GM21515 (cell line): ENCODE data around the gene EPHB2.
"Not testable (repeated sequence)": the region's sequence is repeated elsewhere in the genome, so short reads cannot be mapped to it uniquely, and the experiment has no call there.

Experiments
- ATAC-seq: cut with Tn5 transposase; IDR thresholded peaks from one replicate; pipeline ENCODE4 v1.9.1; 2021; ENCODE audit not compliant: unreplicated experiment

EPHB2 gene

GRCh38 chr1:22710701-22711049 lies at the start of gene EPHB2:
Gene EPHB2, plus strand, starts transcription at chr1:22710839. Its CDS starts 144 bp downstream, at chr1:22710983.
- no peak for ATAC-seq

DNA sequence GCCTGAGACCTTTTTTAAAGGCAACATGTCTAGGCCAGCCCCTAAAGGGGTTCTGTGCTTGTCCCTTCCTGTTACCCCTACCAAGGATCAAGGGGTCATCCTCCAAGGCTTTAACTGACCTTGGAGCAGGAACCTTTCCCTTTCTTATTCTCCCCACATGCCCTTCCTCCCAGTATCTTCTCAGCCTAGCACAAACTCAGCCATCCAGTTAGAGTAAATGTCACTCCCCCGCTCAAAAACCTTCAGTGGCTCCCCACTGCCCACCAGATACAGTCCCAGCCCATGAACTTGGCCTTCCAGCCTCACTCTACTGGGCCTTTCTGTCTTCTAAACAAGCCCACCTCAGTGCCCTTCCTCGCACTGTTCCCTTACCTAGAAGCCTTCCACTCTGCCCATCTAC lies 48.8 kb upstream of the EPHB2 start:
- no peak for ATAC-seq

- no peak for ATAC-seq
Observed at GRCh38 chr1:22662318-22662717, 48.3 kb upstream of the EPHB2 start.

DNA sequence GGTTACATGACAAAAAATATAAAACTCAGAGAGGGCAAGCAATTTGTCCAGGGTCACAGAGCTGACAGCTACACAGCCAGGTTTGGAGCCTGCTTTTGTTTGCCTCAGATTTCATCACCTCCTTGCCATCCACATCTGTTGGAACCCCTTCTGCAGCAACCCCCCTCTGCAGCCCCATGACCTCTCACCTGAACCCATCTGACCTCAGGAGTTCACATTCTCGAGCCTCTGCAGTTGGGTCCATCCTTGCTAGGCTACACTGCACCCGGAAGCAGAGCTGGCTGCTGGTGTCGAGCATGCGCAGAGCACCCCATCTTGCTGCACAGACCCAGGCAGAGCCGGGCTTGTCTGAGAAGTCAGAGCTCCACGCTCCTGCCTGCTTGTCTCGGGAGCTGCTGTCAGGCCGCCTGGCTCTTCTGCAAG lies 47.6 kb upstream of the EPHB2 start:
- ATAC-seq = no peak

- no peak for ATAC-seq
Observed at GRCh38 chr1:22665752-22666151, 44.9 kb upstream of the EPHB2 start.

DNA sequence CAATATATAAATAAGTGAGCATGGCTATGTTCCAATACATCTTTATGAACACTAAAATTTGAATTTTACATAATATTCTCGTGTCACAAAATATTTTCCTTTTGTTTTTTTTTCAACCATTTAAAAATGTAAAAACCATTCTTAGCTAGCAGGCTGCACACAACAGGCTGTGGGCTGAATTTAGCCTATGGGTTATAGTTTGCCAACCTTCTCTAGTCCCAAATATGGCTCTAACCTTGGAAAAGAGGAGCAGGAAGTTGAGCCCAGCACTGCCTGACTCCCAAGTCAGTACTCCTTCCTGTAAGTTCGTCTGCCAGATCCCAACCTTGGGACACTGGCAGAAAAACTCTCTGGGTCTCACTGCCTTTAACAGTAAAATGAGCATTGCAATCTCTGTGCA lies 44.2 kb upstream of the EPHB2 start:
- ATAC-seq = no peak

DNA sequence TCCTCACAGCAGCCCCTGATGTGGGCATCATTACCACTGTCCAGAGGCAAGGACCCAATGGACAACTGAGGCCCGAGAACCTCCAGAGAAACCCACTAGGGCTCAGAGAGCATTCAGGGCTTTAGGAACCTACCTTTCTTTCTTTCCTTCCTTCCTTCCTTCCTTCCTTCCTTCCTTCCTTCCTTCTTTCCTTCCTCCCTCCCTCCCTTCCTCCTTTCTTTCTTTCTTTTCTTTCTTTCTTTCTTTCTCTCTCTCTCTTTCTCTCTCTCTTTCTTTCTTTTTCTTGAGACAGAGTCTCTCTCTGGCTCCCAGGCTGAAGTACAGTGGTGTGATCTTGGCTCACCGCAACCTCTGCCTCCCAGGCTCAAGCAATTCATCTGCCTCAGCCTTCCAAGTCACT lies 41.8 kb upstream of the EPHB2 start:
- ATAC-seq = not testable (repeated sequence)

- no peak for ATAC-seq
Observed at GRCh38 chr1:22670352-22670975, 40.2 kb upstream of the EPHB2 start.

- no peak for ATAC-seq
Observed at GRCh38 chr1:22671999-22672398, 38.6 kb upstream of the EPHB2 start.

- ATAC-seq = no peak
Observed at GRCh38 chr1:22673486-22674409, 36.9 kb upstream of the EPHB2 start.

- ATAC-seq = no peak
Observed at GRCh38 chr1:22674410-22674749, 36.3 kb upstream of the EPHB2 start.

GRCh38 chr1:22676151-22676550 lies 34.5 kb upstream of the EPHB2 start:
- not testable (repeated sequence) for ATAC-seq

GRCh38 chr1:22676916-22677583 lies 33.6 kb upstream of the EPHB2 start:
- ATAC-seq = no peak

- ATAC-seq = no peak
Observed at GRCh38 chr1:22677931-22678896, 32.4 kb upstream of the EPHB2 start.

DNA sequence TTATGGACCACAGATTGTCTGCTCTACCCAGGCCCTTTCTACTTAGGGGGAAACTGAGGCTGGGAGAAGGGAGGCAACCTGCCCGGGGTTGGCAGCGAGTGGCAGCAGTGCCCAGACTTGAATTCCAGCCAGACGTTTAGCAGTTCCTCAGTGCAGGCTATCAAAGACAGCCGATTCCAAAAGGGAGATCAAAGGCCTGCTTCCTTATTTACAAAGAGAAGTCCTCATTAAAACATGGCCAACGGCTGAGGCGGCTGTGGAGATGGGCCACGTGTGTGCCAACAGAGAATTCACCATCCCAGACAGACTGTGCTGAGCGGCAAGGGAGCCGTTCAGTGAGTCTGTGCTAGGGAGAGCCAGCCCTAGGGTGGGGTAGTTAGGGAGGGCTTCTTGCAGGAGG lies 29.9 kb upstream of the EPHB2 start:
- ATAC-seq = no peak

DNA sequence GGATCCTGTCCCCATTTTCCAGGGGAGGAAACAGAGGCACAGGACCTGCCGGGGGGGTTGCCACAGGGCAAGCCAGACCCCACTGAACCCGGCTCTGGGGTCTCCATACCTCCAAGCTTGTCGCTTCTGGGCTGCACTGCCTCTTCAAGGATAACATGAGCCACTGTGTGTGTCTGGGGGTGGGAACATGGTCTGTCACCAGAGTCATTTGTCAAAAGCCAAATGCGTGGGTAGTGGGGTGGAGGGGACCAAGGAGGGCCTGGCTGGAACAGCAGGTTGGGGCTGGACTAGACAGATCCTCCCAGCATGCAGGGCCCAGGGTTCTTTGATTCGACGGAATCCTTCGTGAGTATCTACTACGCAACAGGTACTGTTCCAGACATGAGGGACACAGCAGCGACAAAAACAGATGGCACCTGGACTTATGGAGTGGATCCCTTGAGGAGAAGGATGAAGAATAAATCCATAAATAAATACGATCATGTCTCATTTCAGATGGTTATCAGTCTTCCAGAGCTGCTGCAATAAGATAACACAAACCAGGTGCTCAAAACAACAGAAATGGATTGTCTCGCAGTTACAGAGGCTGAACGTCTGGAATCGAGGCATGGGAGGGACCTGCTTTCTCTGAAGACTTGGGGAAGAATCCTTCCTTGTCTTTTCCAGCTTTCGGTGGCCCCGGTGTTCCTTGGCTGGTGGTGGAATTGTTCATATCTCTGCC lies 28.9 kb upstream of the EPHB2 start:
- ATAC-seq = no peak

DNA sequence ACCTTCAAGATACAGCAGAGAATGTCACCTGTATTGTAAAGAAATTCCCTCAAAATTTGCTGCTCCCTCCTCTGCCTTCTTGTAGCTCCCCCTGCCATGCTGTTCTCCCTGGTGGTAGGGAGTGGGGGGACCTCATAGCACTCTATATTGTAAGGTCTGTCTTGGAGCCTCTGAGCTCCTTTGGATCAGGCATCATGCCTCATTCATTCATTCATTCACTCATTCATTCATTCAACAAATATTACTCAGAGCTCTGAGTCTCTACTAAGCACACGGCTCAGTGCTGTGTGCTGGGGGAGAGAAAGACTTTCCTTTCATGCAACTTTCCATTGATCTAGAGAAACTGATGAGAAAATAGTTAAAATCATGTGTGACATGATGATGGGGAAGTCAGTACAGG lies 27.1 kb upstream of the EPHB2 start:
- no peak for ATAC-seq

DNA sequence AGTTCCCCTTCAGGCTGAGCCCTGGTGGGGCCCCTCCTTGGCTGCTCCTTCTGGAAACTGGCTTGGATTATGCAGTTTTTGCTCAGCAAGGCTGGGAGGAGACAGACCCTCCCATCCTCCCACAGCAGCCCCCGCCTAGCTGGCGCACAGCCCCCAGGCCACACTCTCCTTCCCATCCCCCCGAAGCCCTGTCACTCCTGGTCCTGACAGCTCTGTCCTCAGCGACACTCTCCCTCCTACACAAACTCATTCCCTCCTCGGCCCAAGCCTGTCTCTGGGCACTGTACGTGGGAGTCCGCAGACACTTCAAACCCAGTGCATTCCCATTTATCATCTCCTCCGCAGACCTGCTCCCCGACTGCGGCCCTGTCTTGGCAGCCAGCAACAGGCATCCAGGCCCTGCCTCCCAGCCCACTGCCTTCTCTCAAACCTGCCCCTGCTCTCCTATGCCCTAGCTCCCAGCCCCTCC lies 25.0 kb upstream of the EPHB2 start:
- no peak for ATAC-seq

DNA sequence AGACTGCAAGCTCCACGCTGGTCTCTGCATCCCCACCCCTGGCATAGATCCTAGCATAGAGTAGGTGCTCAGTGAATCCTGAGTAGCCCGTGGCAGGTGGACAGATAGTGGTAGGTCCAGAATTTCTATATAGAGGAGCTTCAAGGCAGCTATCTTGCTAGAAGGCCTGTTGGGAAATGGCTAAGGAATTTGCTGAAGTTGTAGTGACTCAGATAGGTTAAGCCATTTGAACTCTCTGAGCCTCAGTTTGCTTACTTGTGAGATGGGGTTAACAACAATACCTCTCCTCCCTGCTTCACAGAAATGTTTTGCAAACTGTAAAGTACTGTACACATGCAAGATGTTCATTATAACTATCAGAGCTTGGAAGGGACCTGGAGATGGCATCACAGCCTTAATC lies 23.4 kb upstream of the EPHB2 start:
- no peak for ATAC-seq

GRCh38 chr1:22688466-22688865 lies 22.2 kb upstream of the EPHB2 start:
- no peak for ATAC-seq
